ENCODE data around the gene EHMT2. TPM values are rescaled to one million over a fixed set of nuclear protein-coding genes. Genes with fewer than 3 reads are reported as not detected.

EHMT2 gene
- total and polyA plus RNA-seq, 4 donors = 7.9 to 21.4 (median 10.6) TPM

DNA sequence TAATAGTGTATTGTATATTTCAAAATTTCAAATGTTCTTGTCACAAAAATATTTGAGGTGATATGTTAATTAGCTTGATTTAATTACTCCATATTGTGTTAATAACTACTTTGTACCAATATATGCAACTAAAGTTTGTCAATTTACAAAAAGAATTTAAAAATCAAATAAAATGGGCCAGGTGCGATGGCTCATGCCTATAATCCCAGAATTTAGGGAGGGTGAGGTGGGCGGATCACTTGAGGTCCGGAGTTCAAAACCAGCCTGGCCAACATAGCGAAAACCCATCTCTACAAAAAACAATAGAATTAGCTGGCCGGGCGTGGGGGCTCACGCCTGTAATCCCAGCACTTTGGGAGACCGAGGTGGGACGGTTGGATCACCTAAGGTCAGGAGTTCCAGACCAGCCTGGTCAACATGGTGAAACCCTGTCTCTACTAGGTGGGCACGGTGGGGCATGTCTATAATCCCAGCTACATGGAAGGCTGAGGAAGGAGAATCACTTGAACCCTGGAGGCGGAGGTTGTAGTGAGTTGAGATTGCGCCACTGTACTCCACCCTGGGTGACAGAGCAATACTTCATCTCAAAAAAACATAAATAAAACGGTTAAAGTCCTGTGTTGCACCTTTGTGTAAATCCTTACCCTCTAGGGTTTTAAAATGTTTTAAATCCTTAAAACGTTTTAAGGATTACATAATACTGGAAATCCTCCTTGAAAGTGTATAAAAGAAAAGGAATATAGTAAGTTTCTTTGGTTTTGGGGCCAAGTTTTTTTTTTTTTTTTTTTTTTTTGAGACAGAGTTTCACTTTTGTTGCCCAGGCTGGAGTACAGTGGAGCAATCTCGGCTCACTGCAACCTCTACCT, 65.9 kb downstream of the EHMT2 start:
- WGBS = 77% methylated on average over 15 of the region's 15 CpGs
- H3K4me3 ChIP-seq (ENCODE audit: low read depth in 1 of 3, low read length in 3 of 3) = no peak overlapping the region

More for the DNA sequence above, 65.9 kb downstream of the EHMT2 start:
- Histone ChIP-seq H3K9me3 (ENCODE audit: control insufficient read depth in 4 of 4, low read length in 3 of 4) (no peaks in the 10 kb centered on the region), H3K9ac (ENCODE audit: low read depth in 1 of 2, low read length in 2 of 2) (no peak overlapping the region), H3K36me3 (ENCODE audit: control insufficient read depth in 4 of 4, insufficient read depth in 3 of 4, low read depth in 1 of 4, low read length in 3 of 4) (no peaks in the 10 kb centered on the region), H3K27me3 (ENCODE audit: control insufficient read depth in 4 of 4, insufficient read depth in 4 of 4, low read length in 3 of 4) (no peaks in the 10 kb centered on the region), H3K4me1 (ENCODE audit: control insufficient read depth in 4 of 4, insufficient read depth in 4 of 4, low read length in 3 of 4) (peaks cover 1 to 21% (median 16%) of the 10 kb centered on the region in 4 donors), H3K27ac (ENCODE audit: low read depth in 1 of 2, low read length in 2 of 2) (peak overlapping the region in 1 of 2 donors; percentile 73)
- DNase-seq (ENCODE audit: low spot score) = no peak
- TF ChIP-seq YY1 (IDR thresholded peaks at IDR 0.05) (no peak), FOXA1 (IDR thresholded peaks at IDR 0.05) (no peak), JUND (IDR thresholded peaks at IDR 0.05) (no peak), TAF1 (conservative IDR thresholded peaks at IDR 0.05) (no peak), HNF4G (IDR thresholded peaks at IDR 0.05) (no peak), REST (IDR thresholded peaks at IDR 0.05) (no peak), EGR1 (IDR thresholded peaks at IDR 0.05; ENCODE audit: low read depth in 2 of 2) (no peak), ATF3 (IDR thresholded peaks at IDR 0.05) (no peak), SP1 (IDR thresholded peaks at IDR 0.05) (no peak), GABPA (IDR thresholded peaks at IDR 0.05 in 1 of 2, conservative IDR thresholded peaks at IDR 0.05 in 1 of 2) (no peak), RXRA (IDR thresholded peaks at IDR 0.05) (no peak), MAX (IDR thresholded peaks at IDR 0.05) (no peak), RAD21 (IDR thresholded peaks at IDR 0.05) (no peak), FOXA2 (IDR thresholded peaks at IDR 0.05) (no peak), NR2F2 (IDR thresholded peaks at IDR 0.05) (no peak), HNF4A (conservative IDR thresholded peaks at IDR 0.05) (no peak)
- TF ChIP-seq, protein P1, sequence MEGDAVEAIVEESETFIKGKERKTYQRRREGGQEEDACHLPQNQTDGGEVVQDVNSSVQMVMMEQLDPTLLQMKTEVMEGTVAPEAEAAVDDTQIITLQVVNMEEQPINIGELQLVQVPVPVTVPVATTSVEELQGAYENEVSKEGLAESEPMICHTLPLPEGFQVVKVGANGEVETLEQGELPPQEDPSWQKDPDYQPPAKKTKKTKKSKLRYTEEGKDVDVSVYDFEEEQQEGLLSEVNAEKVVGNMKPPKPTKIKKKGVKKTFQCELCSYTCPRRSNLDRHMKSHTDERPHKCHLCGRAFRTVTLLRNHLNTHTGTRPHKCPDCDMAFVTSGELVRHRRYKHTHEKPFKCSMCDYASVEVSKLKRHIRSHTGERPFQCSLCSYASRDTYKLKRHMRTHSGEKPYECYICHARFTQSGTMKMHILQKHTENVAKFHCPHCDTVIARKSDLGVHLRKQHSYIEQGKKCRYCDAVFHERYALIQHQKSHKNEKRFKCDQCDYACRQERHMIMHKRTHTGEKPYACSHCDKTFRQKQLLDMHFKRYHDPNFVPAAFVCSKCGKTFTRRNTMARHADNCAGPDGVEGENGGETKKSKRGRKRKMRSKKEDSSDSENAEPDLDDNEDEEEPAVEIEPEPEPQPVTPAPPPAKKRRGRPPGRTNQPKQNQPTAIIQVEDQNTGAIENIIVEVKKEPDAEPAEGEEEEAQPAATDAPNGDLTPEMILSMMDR (IDR thresholded peaks at IDR 0.05; ENCODE audit: low read depth, low read length, missing input control) = no peak
- TF ChIP-seq, protein P2, sequence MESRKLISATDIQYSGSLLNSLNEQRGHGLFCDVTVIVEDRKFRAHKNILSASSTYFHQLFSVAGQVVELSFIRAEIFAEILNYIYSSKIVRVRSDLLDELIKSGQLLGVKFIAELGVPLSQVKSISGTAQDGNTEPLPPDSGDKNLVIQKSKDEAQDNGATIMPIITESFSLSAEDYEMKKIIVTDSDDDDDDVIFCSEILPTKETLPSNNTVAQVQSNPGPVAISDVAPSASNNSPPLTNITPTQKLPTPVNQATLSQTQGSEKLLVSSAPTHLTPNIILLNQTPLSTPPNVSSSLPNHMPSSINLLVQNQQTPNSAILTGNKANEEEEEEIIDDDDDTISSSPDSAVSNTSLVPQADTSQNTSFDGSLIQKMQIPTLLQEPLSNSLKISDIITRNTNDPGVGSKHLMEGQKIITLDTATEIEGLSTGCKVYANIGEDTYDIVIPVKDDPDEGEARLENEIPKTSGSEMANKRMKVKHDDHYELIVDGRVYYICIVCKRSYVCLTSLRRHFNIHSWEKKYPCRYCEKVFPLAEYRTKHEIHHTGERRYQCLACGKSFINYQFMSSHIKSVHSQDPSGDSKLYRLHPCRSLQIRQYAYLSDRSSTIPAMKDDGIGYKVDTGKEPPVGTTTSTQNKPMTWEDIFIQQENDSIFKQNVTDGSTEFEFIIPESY (IDR thresholded peaks at IDR 0.05) = no peak

Data from liver (tissue), 9 donors.